OCI-LY7 (cell line): ENCODE data around the gene PLAAT3. TPM values are rescaled to one million over a fixed set of nuclear protein-coding genes. Genes with fewer than 3 reads are reported as not detected.
A peak's percentile ranks its signal among the peaks of the same experiment; 100 is the strongest.

Source experiments
- BruUV-seq: library from RNA; stranded (reverse); fragments of 400-500 nt; replicated peaks from 2 replicates; lab custom pipeline; 2021; lab: Mats Ljungman, UMichigan
- CTCF ChIA-PET: fragments of 300-600 bp; sonication (Branson Sonifier 250); formaldehyde crosslinking; loops from one replicate; lab custom pipeline; 2022; ENCODE audit warnings: antibody characterized with exemption; ENCODE audit not compliant: unreplicated experiment; lab: Charles Lee
- POLR2A ChIA-PET: fragments of 300-600 bp; sonication (Branson Sonifier 250); formaldehyde crosslinking; loops from one replicate; lab custom pipeline; 2022; ENCODE audit warnings: antibody characterized with exemption; lab: Charles Lee
- DNase-seq: peaks from one replicate; pipeline ENCODE4 v3.0.0-alpha.2; 2015; ENCODE audit warnings: low spot score
- H2AFZ ChIP-seq: fragments of 200-600 bp; sonication (generic), shearing (Covaris generic); 2 replicates; pipeline ENCODE4 v1.6.1; 2014; ENCODE audit warnings: mild to moderate bottlenecking, antibody characterized with exemption, low read length, moderate library complexity
- H3K27ac ChIP-seq: fragments of 200-600 bp; sonication (generic); 2 replicates; pipeline ENCODE4 v1.5.1; 2014; ENCODE audit warnings: mixed run types, low read depth, mild to moderate bottlenecking, moderate library complexity, low read length, inconsistent platforms; ENCODE audit not compliant: poor library complexity, severe bottlenecking
- H3K36me3 ChIP-seq: fragments of 200-600 bp; sonication (generic); 2 replicates; pipeline ENCODE4 v1.6.1; 2014; ENCODE audit warnings: mild to moderate bottlenecking, antibody characterized with exemption, low read length, moderate library complexity, mixed read lengths; ENCODE audit not compliant: insufficient read depth
- H3K4me1 ChIP-seq: fragments of 200-600 bp; sonication (generic); 2 replicates; pipeline ENCODE4 v1.5.1; 2014; ENCODE audit warnings: mild to moderate bottlenecking, low read length; ENCODE audit not compliant: insufficient read depth, poor library complexity, severe bottlenecking
- H3K4me2 ChIP-seq: fragments of 200-600 bp; sonication (generic); 2 replicates; pipeline ENCODE4 v1.6.1; 2014; ENCODE audit warnings: mild to moderate bottlenecking, low read length
- H3K4me3 ChIP-seq: fragments of 200-600 bp; sonication (generic); 2 replicates; pipeline ENCODE4 v1.5.1; 2014; ENCODE audit warnings: mild to moderate bottlenecking, low read depth, low read length; ENCODE audit not compliant: poor library complexity, severe bottlenecking
- H3K79me2 ChIP-seq: fragments of 200-600 bp; sonication (generic); 2 replicates; pipeline ENCODE4 v1.6.1; 2016; ENCODE audit warnings: low read depth, mild to moderate bottlenecking, low read length, moderate library complexity, mixed read lengths; ENCODE audit not compliant: insufficient read depth
- H3K9me2 ChIP-seq: fragments of 200-600 bp; sonication (generic); 2 replicates; pipeline ENCODE4 v1.6.1; 2016; ENCODE audit warnings: mild to moderate bottlenecking, low read length, mixed read lengths; ENCODE audit not compliant: insufficient read depth
- H3K9me3 ChIP-seq: fragments of 200-600 bp; sonication (generic); 2 replicates; pipeline ENCODE4 v1.6.1; 2014; ENCODE audit warnings: mild to moderate bottlenecking, mixed run types, low read length, mixed read lengths
- H4K20me1 ChIP-seq: fragments of 200-600 bp; sonication (generic); 2 replicates; pipeline ENCODE4 v1.6.1; 2014; ENCODE audit warnings: mild to moderate bottlenecking, antibody characterized with exemption, low read length, moderate library complexity, mixed read lengths; ENCODE audit not compliant: insufficient read depth
- CTCF ChIP-seq: fragments of 200-600 bp; sonication (generic); conservative IDR thresholded peaks from 2 replicates; pipeline ENCODE4 v1.5.1; 2014; ENCODE audit warnings: mild to moderate bottlenecking, antibody characterized with exemption, low read length, moderate library complexity, mixed read lengths
- EZH2phosphoT487 ChIP-seq: fragments of 200-600 bp; sonication (generic); IDR thresholded peaks from 2 replicates; pipeline ENCODE4 v1.6.1; 2018; ENCODE audit warnings: low read depth, borderline replicate concordance, mild to moderate bottlenecking, mixed run types, antibody characterized with exemption, low read length, moderate library complexity, mixed read lengths
- intact Hi-C: fragments of 100-400 bp; cut with micrococcal nuclease; formaldehyde crosslinking; loops from one replicate; pipeline ENCODE4 v1.10.0; 2022; ENCODE audit not compliant: unreplicated experiment
- total RNA-seq, 2 experiments: library from RNA; depleted of rRNA in 1 of 2; stranded (reverse); fragments of >200 nt in 1 of 2; shearing (Covaris generic) in 1 of 2; gene quantifications; 2 replicates each; pipeline ENCODE4 v1.2.3, GENCODE V29; 2014 to 2022

Gene PLAAT3
- total RNA-seq, 2 experiments from 2014 or later = 0.70 TPM; not detected in 1

GRCh38 chr11:63567044-63567840 lies 47.0 kb downstream of the PLAAT3 start:
- POLR2A ChIA-PET = interaction anchor here (0.6 kb wide), 1 partner anchor 77 kb away, joined by 4 read pairs; no protein-coding TSS in a partner anchor
- peak overlapping the region; percentile 70 for H3K27ac ChIP-seq
- H4K20me1 ChIP-seq = no peaks in the 10 kb centered on the region
- TF ChIP-seq CTCF = no peak
- no peaks in the 10 kb centered on the region for H3K36me3 ChIP-seq
- H3K79me2 ChIP-seq = no peaks in the 10 kb centered on the region
- CTCF ChIA-PET = no interaction called here
- no peaks in the 10 kb centered on the region for H3K9me2 ChIP-seq
- H2AFZ ChIP-seq = peak overlapping the region; percentile 83
- H3K4me1 ChIP-seq = peaks cover 43% of the 10 kb centered on the region
- intact Hi-C loops = no loop called here
- peak overlapping the region; percentile 30 for H3K4me3 ChIP-seq
- H3K4me2 ChIP-seq = peak overlapping the region; percentile 74
- H3K9me3 ChIP-seq = no peaks in the 10 kb centered on the region
- no TSS peak for BruUV-seq
- DNase-seq = peak; percentile 85

- no peak for DNase-seq
- no peak overlapping the region for H2AFZ ChIP-seq
- CTCF ChIA-PET = no interaction called here
- BruUV-seq = no TSS peak
- H3K9me3 ChIP-seq = no peaks in the 10 kb centered on the region
- no peaks in the 10 kb centered on the region for H3K36me3 ChIP-seq
- POLR2A ChIA-PET = interaction anchor here (1.2 to 1.8 kb wide), 2 partner anchors 8 to 85 kb away, joined by 4 to 6 read pairs; no protein-coding TSS in a partner anchor
- intact Hi-C loops = no loop called here
- H3K4me2 ChIP-seq = no peak overlapping the region
- no peak overlapping the region for H3K27ac ChIP-seq
- H4K20me1 ChIP-seq = no peaks in the 10 kb centered on the region
- no peaks in the 10 kb centered on the region for H3K9me2 ChIP-seq
- H3K79me2 ChIP-seq = no peaks in the 10 kb centered on the region
- peaks cover 42% of the 10 kb centered on the region for H3K4me1 ChIP-seq
- H3K4me3 ChIP-seq = no peak overlapping the region
- TF ChIP-seq CTCF = no peak
- no peak for TF ChIP-seq EZH2phosphoT487
These were observed 49.4 kb downstream of the PLAAT3 start for GRCh38 chr11:63564784-63565350.
